ENCODE results near the gene S100A1. TPM values are rescaled to one million over a fixed set of nuclear protein-coding genes. Genes with fewer than 3 reads are reported as not detected.
A peak's percentile ranks its signal among the peaks of the same experiment; 100 is the strongest.

S100A1 gene
- total RNA-seq, 1 donor from 2014 or later = 1.7 TPM

GRCh38 chr1:153679337-153680119, 51.3 kb downstream of the S100A1 start:
- ATAC-seq (peak; percentile 44), DNase-seq (ENCODE audit: low spot score) (no peak)

GRCh38 chr1:153680120-153680403, 51.8 kb downstream of the S100A1 start:
- ATAC-seq (no peak), DNase-seq (ENCODE audit: low spot score) (no peak)

Other genes with a start within 250 kb of the S100A1 start
- 23.7 TPM for gene S100A8, start 237.4 kb upstream of the S100A1 start, total RNA-seq
- not detected for gene S100A7A, start 211.9 kb upstream of the S100A1 start, total RNA-seq
- not detected for gene S100A7, start 167.8 kb upstream of the S100A1 start, total RNA-seq
- 13.9 TPM for gene S100A6, start 92.4 kb upstream of the S100A1 start, total RNA-seq
- not detected for gene S100A5, start 87.5 kb upstream of the S100A1 start, total RNA-seq
- 7.1 TPM for gene S100A4, start 82.6 kb upstream of the S100A1 start, total RNA-seq
- gene S100A3, start 79.2 kb upstream of the S100A1 start, total RNA-seq = not detected
- gene S100A2, start 62.6 kb upstream of the S100A1 start, total RNA-seq = 0.55 TPM
- gene S100A16, start 15.3 kb upstream of the S100A1 start, total RNA-seq = 57.4 TPM
- gene S100A14, start 12.1 kb upstream of the S100A1 start, total RNA-seq = 4.9 TPM
- gene S100A13, start 929 bp upstream of the S100A1 start, total RNA-seq = 10.2 TPM
- 24.5 TPM for gene CHTOP, start 5.6 kb downstream of the S100A1 start, total RNA-seq
- 15.1 TPM for gene SNAPIN, start 30.3 kb downstream of the S100A1 start, total RNA-seq
- gene ILF2, start 42.6 kb downstream of the S100A1 start, total RNA-seq = 33.2 TPM
- 7.1 TPM for gene NPR1, start 50.3 kb downstream of the S100A1 start, total RNA-seq
- 21.9 TPM for gene INTS3, start 99.6 kb downstream of the S100A1 start, total RNA-seq
- 60.7 TPM for gene SLC27A3, start 147.0 kb downstream of the S100A1 start, total RNA-seq

All from left lobe of liver (tissue), 2 donors.